Activated T-helper 1 cell treated with anti-CD3 and anti-CD28 coated beads, Interleukin-12 subunit alpha, Interleukin-12 subunit beta, Interleukin-2, Interleukin-4 antibody, amounts not matched to agents 30 ng/mL and 10 ng/mL and 1 ng/mL, durations not matched to agents 14 hours and 24 hours and 36 hours (primary cell): Measurements from ENCODE around the gene CASP10. TPM values are rescaled to one million over a fixed set of nuclear protein-coding genes. Genes with fewer than 3 reads are reported as not detected.
"Not testable (repeated sequence)": the region's sequence is repeated elsewhere in the genome, so short reads cannot be mapped to it uniquely, and the experiment has no call there.

Experiments used
- DNase-seq: peaks from one replicate; pipeline ENCODE4 v3.0.0; 2021; ENCODE audit warnings: low spot score
- H3K27ac Mint-ChIP-seq: one replicate; pipeline ENCODE4 v1.8.0; 2021; ENCODE audit warnings: mild to moderate bottlenecking, mixed read lengths
- H3K27me3 Mint-ChIP-seq: one replicate; pipeline ENCODE4 v1.8.0; 2022; ENCODE audit warnings: mild to moderate bottlenecking, moderate library complexity, mixed read lengths; ENCODE audit not compliant: insufficient read depth
- H3K36me3 Mint-ChIP-seq: one replicate; pipeline ENCODE4 v1.8.0; 2021; ENCODE audit warnings: low read depth, mixed read lengths
- H3K4me1 Mint-ChIP-seq: one replicate; pipeline ENCODE4 v1.8.0; 2021; ENCODE audit warnings: low read depth, mixed read lengths
- H3K4me3 Mint-ChIP-seq: one replicate; pipeline ENCODE4 v1.8.0; 2021; ENCODE audit warnings: mild to moderate bottlenecking, moderate library complexity, mixed read lengths
- H3K9me3 Mint-ChIP-seq: one replicate; pipeline ENCODE4 v1.8.0; 2021; ENCODE audit warnings: mixed read lengths
- intact Hi-C: fragments of 100-400 bp; cut with micrococcal nuclease; formaldehyde crosslinking; loops from one replicate; pipeline ENCODE4 v1.15.1; 2024
- total RNA-seq: library from RNA; stranded (reverse); gene quantifications from 2 replicates; pipeline ENCODE4 v1.2.3, GENCODE V29; 2022

The CASP10 gene
- total RNA-seq, 1 donor from 2014 or later, result 13.5 TPM

DNA sequence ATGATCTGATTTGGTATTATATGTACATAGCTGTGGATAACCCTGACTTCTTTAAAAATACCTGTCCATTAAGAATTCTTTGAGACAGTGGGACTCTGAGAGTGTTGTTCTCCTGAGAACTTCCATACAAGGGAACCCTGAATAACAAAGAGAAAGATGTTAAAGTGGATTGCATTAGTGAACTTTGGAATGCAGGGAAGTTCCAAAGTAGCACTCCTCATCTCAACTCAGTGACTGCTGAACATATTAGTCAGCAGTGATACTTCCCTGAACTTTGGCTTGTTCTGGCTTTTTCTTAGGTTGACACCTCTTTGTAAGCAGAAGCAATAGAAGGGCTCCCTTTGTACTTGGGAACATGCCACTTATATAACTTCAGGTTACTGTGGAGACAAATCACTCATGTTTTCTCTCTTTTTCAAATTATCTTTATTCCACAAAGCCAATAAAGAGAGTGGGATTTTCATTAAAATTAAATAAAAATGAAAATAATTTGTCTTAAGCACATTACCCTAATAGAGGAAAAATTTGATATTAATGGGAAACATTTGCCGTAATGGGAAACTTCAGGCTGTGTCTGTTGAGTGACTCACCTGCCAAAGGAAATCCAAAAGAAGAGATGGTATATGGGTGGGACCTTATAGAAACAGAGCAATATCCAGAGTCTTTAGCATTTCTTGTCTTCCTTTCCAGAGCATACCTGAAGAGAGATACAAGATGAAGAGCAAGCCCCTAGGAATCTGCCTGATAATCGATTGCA, 33.7 kb upstream of the CASP10 start:
- H3K4me1 Mint-ChIP-seq, result peaks cover 50% of the 10 kb centered on the region
- peaks cover 56% of the 10 kb centered on the region for H3K36me3 Mint-ChIP-seq
- no peak for DNase-seq
- H3K9me3 Mint-ChIP-seq, result no peaks in the 10 kb centered on the region
- intact Hi-C loops, result loop anchor here (2.0 kb wide), 1 partner anchor 16 kb away; no protein-coding TSS in a partner anchor
- no peak overlapping the region for H3K4me3 Mint-ChIP-seq
- H3K27ac Mint-ChIP-seq, result peak overlapping the region; percentile 22
- H3K27me3 Mint-ChIP-seq, result no peaks in the 10 kb centered on the region

DNA sequence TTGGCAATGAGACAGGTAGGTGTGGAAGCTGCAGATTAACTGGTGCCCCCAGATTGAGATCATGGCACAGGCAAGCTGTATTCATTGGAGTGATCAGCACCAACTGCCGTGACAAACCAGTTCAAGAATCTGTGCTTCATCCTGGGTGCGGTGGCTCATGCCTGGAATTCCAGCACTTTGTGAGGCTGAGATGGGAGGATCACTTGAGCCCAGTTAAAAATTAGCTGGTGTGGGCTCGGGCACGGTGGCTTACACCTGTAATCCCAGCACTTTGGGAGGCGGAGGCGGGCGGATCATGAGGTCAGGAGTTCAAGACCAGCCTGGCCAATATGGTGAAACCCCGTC, 33.1 kb upstream of the CASP10 start:
- peaks cover 62% of the 10 kb centered on the region for H3K36me3 Mint-ChIP-seq
- peak overlapping the region; percentile 75 for H3K27ac Mint-ChIP-seq
- H3K9me3 Mint-ChIP-seq, H3K4me3 Mint-ChIP-seq, DNase-seq, H3K27me3 Mint-ChIP-seq: not testable (repeated sequence)
- peaks cover 56% of the 10 kb centered on the region for H3K4me1 Mint-ChIP-seq
- intact Hi-C loops, result loop anchor here (2.0 kb wide), 1 partner anchor 17 kb away; no protein-coding TSS in a partner anchor

DNA sequence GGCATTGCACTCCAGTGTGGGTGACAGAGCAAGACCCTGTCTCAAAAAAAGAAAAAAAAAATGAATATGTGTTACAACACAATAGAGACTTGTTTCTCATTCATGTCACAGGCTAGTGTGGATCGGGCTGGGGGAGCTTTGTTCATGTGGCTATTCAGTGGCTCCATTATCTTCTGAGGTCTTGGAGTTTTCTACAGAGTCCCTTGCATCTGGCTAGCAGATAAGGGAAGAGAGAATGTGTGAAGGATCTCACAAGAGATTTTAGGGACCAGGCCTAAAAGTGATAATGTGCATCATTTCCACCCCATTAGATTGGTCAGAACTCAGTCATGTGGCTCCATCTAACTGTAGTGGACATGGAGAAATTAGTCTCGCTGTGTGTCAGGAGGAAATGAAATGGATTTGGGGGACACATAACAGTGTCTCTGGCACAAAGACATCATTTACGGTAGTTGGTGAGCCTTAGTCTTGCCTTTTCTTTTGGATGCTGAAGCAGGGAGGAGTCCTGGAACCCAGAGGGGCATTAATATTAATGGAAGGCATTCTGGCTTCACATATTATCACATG, 32.4 kb upstream of the CASP10 start:
- intact Hi-C loops, result no loop called here
- H3K36me3 Mint-ChIP-seq, result peaks cover 62% of the 10 kb centered on the region
- no peak overlapping the region for H3K4me3 Mint-ChIP-seq
- H3K27ac Mint-ChIP-seq, result no peak overlapping the region
- H3K9me3 Mint-ChIP-seq, result no peaks in the 10 kb centered on the region
- no peak for DNase-seq
- H3K4me1 Mint-ChIP-seq, result peaks cover 54% of the 10 kb centered on the region
- H3K27me3 Mint-ChIP-seq, result no peaks in the 10 kb centered on the region

DNA sequence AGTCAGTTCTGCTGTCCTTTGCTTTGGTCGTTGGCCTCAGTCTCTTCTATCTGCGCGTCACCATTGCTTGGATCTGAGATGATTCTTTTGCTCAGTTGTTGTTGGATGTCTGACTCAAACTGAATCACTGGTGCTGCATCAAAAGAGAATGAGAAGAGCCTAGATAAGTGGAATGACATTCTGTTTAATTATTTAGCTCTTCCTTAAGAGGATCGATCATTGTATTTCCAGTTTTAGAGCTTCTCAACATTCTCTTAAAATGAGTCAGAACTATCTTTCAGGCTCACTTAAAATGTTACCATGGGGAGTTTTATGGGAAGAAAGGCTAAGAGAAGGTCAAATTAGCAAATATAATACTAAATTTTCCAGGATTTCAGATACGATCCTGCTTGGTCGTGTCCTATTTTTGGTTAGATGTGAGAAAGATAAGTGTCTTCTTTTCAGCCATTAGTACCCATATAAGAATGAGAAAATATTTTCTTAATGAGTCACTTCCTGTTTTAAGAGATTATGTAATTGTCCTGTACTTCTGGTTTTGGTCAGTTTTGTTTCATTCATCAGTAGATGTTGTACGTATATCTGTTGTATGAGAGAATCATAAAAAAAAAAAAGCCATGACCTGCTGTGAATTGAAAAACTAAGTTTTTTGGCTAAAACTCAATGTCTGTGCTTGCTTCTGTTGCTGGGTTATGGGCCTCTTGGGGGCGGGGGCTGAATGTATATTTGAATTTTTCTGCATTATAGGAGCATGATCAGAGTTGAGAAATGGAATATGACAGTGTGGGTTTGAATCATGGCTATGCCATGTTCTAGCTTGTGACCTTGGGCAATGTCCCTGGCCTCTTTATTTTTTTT, 31.6 kb upstream of the CASP10 start:
- no peaks in the 10 kb centered on the region for H3K27me3 Mint-ChIP-seq
- peaks cover 69% of the 10 kb centered on the region for H3K36me3 Mint-ChIP-seq
- H3K4me1 Mint-ChIP-seq, result peaks cover 57% of the 10 kb centered on the region
- DNase-seq, result no peak
- H3K4me3 Mint-ChIP-seq, result no peak overlapping the region
- no peaks in the 10 kb centered on the region for H3K9me3 Mint-ChIP-seq
- intact Hi-C loops, result no loop called here
- peak overlapping the region; percentile 74 for H3K27ac Mint-ChIP-seq

DNA sequence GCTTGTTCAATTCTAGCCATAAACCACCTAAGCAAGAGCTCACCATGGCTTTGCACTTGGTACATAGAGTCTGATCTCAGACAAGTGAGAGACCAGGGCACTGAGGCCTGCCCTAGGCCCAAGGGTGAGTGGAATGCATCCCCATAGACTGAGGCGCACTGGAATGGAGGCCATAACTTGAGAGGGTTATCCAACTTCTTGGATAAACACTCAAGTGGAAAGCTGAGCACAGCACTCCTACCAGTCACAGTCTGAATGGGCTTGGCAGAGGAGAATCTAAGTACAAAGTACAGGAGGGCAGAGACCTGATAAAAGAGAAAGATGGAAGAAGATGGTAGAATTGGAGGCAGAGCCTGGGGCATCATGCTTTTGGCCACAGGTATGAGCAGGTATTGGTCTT, 30.4 kb upstream of the CASP10 start:
- no peaks in the 10 kb centered on the region for H3K9me3 Mint-ChIP-seq
- H3K27me3 Mint-ChIP-seq, result no peaks in the 10 kb centered on the region
- DNase-seq, result no peak
- peaks cover 50% of the 10 kb centered on the region for H3K4me1 Mint-ChIP-seq
- intact Hi-C loops, result no loop called here
- peak overlapping the region; percentile 53 for H3K27ac Mint-ChIP-seq
- H3K4me3 Mint-ChIP-seq, result no peak overlapping the region
- peaks cover 62% of the 10 kb centered on the region for H3K36me3 Mint-ChIP-seq

DNA sequence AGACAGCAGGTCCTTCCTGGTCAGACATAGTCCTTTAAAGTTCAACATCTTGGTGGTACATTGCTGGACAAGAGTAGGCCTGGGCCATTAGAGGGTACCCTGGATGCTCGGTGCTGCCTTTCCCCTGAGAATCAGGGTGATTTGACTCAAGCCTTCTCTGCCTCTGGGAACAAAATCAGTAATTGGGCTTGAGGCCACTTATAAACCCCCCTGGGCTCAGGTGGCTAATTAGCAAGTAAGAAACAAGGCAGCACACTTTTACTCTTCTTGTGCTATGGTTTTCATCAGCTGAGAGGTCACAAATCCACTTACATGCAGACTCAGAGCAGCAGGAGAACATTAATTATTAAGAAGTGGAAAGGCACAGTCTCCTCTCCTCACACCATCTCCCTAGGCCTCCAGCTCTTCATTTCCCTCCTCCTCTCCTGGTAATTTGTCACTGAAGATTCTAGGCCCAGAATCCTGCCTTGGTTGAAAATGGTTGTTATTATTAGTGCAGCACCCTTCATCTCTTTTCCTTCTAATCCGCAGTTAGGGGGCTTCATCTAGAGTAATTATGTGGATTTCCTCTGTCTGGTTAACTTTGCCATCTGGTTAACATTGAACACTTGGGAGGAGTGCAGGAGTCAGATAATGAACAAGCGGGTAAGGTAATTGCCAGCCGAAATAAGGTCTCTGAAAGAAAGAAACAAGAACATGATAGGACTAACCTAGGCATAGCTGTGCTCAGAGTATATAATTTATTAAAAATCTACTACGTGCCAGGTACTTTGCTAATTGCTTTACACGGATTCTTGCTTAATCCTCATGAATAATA, 29.7 kb upstream of the CASP10 start:
- Mint-ChIP-seq H3K27me3 (no peaks in the 10 kb centered on the region), H3K4me3 (no peak overlapping the region), H3K36me3 (peaks cover 66% of the 10 kb centered on the region), H3K4me1 (peaks cover 55% of the 10 kb centered on the region), H3K27ac (peak overlapping the region; percentile 19), H3K9me3 (no peaks in the 10 kb centered on the region)
- intact Hi-C loops, result no loop called here
- DNase-seq, result no peak

DNA sequence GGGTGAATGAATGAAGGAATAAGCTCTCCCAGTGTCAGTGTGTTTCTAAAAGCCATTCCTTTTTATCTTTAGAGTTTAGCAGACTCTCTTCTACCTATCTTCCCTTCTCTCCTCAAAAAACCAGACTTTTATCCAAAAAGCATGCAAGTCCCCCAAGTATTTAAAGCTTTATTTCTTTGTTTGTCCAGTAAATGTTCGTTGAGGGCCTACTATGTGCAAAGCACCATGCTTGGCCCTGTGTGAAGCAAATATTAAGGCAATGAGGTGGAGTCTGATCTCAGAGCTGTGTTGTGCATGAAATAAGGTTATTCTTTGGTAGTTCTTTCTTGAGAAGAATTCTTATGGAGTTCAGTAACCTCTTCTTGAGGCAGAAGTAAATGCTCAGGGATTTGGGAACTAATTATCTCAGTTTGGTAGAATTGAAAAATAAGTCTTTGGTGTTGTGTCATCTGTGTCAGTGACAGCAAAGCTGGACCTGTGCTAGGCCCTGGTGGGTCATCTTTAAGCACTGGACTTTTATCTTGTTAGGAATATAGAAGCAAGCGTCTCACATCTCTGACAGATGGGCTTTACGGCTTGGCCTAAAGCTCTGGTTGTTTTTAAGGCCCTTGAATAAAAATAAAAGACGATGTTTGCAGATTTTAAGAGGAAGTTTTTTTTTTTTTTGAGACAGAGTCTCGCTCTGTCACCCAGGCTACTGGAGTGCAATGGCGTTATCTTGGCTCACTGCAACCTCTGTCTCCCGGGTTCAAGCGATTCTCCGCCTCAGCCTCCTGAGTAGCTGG, 28.1 kb upstream of the CASP10 start:
- DNase-seq, result no peak
- peak overlapping the region; percentile 9 for H3K27ac Mint-ChIP-seq
- H3K27me3 Mint-ChIP-seq, result no peaks in the 10 kb centered on the region
- no peaks in the 10 kb centered on the region for H3K9me3 Mint-ChIP-seq
- no peak overlapping the region for H3K4me3 Mint-ChIP-seq
- intact Hi-C loops, result no loop called here
- peaks cover 58% of the 10 kb centered on the region for H3K36me3 Mint-ChIP-seq
- H3K4me1 Mint-ChIP-seq, result peaks cover 45% of the 10 kb centered on the region

DNA sequence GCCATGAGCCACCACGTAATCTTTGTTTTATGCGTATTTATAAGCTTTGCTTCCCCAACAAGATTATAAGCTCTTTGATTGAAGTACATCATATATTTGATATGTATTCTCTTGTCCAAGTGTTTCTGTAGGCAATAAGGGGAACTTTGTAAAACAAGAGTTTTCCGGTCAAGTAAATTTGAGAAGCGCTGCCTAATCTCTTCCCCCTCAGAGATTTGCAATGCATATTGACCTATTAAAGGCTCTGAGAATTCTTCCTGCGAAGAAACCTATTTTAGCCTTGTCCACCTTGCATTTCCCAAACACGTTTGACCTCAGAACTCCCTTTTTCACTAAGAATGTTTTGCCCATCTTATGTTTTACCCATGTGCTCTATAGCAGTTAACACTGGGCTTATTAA, 26.9 kb upstream of the CASP10 start:
- Mint-ChIP-seq H3K9me3 (no peaks in the 10 kb centered on the region), H3K4me3 (no peak overlapping the region), H3K27ac (no peak overlapping the region), H3K4me1 (peaks cover 37% of the 10 kb centered on the region), H3K36me3 (peaks cover 59% of the 10 kb centered on the region), H3K27me3 (no peaks in the 10 kb centered on the region)
- DNase-seq, result no peak
- intact Hi-C loops, result no loop called here

DNA sequence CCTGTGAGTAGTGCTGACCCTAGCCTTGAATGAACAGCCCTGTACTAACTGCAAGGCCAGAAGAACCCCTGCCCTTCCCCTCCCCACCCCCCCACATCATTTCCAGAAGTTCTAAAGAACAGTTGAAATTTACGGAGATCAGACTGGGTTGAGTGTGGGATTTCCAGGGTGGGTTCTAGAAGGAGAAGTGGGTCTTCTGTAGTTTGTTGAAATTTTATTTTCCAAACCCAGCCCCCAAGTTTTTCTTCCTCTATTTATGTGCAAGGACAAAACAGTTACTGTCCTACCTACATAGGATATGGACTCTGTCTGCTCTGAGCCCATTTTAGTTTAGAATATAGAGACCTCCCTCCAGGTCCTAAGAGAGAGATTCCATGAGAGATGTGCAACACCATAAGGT, 26.3 kb upstream of the CASP10 start:
- Mint-ChIP-seq H3K27me3 (no peaks in the 10 kb centered on the region), H3K4me1 (peaks cover 31% of the 10 kb centered on the region), H3K27ac (no peak overlapping the region), H3K36me3 (peaks cover 53% of the 10 kb centered on the region), H3K4me3 (no peak overlapping the region), H3K9me3 (no peaks in the 10 kb centered on the region)
- DNase-seq, result no peak
- intact Hi-C loops, result no loop called here

DNA sequence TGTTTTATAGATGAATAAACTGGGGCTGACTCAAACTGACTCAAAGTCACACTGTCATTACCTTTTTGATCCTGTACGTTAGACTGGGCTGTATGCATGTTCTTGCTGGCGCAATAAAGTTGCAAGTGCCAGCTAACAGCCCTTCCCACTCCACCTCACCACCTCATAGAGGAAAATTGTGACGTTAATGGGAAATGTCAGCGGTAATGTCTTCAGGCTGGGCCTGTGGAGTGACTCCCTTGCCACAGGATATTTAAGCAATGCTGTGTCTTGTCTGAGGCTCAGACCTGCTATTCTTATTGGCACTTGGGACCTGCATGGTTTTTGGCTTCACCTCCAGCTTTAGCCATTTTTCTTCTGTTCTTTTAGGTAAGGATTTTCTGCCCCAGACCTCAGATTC, 25.2 kb upstream of the CASP10 start:
- Mint-ChIP-seq H3K4me3 (no peak overlapping the region), H3K36me3 (peaks cover 54% of the 10 kb centered on the region), H3K4me1 (peaks cover 29% of the 10 kb centered on the region), H3K9me3 (no peaks in the 10 kb centered on the region), H3K27ac (peak overlapping the region; percentile 21), H3K27me3 (no peaks in the 10 kb centered on the region)
- DNase-seq, result no peak
- intact Hi-C loops, result loop anchor here (1.0 kb wide), 2 partner anchors 40 to 86 kb away; partner anchors contain the start of gene HYCC2

DNA sequence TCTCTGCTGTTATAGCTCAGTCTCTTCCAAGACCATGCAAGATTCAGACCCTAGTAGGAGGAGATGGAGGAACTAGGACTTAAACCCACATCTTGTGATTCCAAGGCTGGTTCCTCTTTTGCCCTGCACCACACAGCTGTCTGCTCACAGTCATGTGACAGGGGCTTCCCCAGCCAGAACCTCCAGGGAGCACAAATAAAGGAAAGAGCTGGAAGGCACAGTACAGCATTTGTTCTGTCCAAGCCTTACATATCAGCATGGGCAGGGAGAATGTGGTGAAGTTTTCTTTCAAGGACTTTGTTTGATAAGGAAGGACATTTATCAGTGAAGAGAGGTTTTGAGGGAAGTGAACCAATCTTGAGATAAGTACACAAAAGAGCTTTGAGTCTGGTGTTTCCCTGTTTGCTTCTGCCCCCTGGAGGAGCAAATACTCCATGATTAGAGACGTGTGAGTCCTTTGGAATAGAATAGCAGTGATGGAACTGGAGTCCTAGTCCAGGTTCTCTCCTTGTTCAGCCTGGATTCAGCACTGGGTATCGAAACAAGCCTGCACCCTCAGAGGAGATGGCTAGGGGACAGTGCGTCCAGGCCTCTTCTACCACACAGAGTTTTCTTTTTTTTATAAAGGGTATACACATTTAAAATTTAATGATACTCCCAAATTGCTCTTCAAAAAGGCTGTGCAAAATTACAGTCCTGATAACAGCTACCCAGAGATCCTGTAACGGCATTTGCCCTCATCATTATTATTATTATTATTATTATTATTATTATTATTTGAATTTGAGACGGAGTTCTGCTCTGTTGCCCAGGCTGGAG, 24.6 kb upstream of the CASP10 start:
- Mint-ChIP-seq H3K36me3 (peaks cover 56% of the 10 kb centered on the region), H3K9me3 (no peaks in the 10 kb centered on the region), H3K27ac (peak overlapping the region; percentile 21), H3K4me3 (no peak overlapping the region), H3K27me3 (no peaks in the 10 kb centered on the region), H3K4me1 (peaks cover 25% of the 10 kb centered on the region)
- intact Hi-C loops, result loop anchor here (1.0 kb wide), 2 partner anchors 41 to 87 kb away; partner anchors contain the start of gene HYCC2
- peak; percentile 41 for DNase-seq
